HepG2 (cell line): ENCODE measurements around the gene WBP1. TPM values are rescaled to one million over a fixed set of nuclear protein-coding genes. Genes with fewer than 3 reads are reported as not detected.

Experiments
- ADNP ChIP-seq: sonication (generic); formaldehyde crosslinking; IDR thresholded peaks from 2 replicates; pipeline ENCODE4 v1.4.0; 2020; ENCODE audit warnings: missing genetic modification reagents
- DNMT1 ChIP-seq: sonication (generic); formaldehyde crosslinking; IDR thresholded peaks from 2 replicates; pipeline ENCODE4 v1.5.1; 2020; ENCODE audit warnings: mild to moderate bottlenecking, missing genetic modification reagents
- FOXM1 ChIP-seq: sonication (generic); formaldehyde crosslinking; IDR thresholded peaks from 2 replicates; pipeline ENCODE4 v1.5.0; 2020; ENCODE audit warnings: missing genetic modification reagents
- GLI4 ChIP-seq: sonication (generic); formaldehyde crosslinking; IDR thresholded peaks from 2 replicates; pipeline ENCODE4 v1.5.1; 2020; ENCODE audit warnings: missing genetic modification reagents, mild to moderate bottlenecking, moderate library complexity, borderline replicate concordance
- IRF2 ChIP-seq: IDR thresholded peaks from 2 replicates; pipeline ENCODE4 v1.6.1; 2018; ENCODE audit warnings: missing genetic modification reagents, missing compliant biosample characterization
- KDM1A ChIP-seq: IDR thresholded peaks from 2 replicates; pipeline ENCODE4 v1.6.1; 2016; ENCODE audit warnings: missing compliant biosample characterization
- PHF20 ChIP-seq: sonication (generic); formaldehyde crosslinking; IDR thresholded peaks from 2 replicates; pipeline ENCODE4 v1.5.0; 2020; ENCODE audit warnings: mild to moderate bottlenecking, missing genetic modification reagents
- REPIN1 ChIP-seq: sonication (generic); formaldehyde crosslinking; IDR thresholded peaks from 2 replicates; pipeline ENCODE4 v1.8.0; 2022; ENCODE audit warnings: missing genetic modification reagents, low read depth, mild to moderate bottlenecking, borderline replicate concordance
- SAP130 ChIP-seq: IDR thresholded peaks from 2 replicates; pipeline ENCODE4 v1.6.1; 2016; ENCODE audit warnings: low read depth
- SIX1 ChIP-seq: sonication (generic); formaldehyde crosslinking; IDR thresholded peaks from 2 replicates; pipeline ENCODE4 v1.4.0; 2020; ENCODE audit warnings: missing genetic modification reagents, borderline replicate concordance
- TCF7L2 ChIP-seq: IDR thresholded peaks from 2 replicates; pipeline ENCODE4 v1.6.1; 2011; ENCODE audit warnings: mild to moderate bottlenecking, low read depth, low read length, moderate library complexity
- ZNF121 ChIP-seq: sonication (generic); formaldehyde crosslinking; IDR thresholded peaks from 2 replicates; pipeline ENCODE4 v1.5.0; 2020; ENCODE audit warnings: mild to moderate bottlenecking, missing genetic modification reagents
- ZNF224 ChIP-seq: sonication (generic); formaldehyde crosslinking; IDR thresholded peaks from 2 replicates; pipeline ENCODE4 v1.5.0; 2020; ENCODE audit warnings: mild to moderate bottlenecking, missing genetic modification reagents
- ZNF446 ChIP-seq: sonication (generic); formaldehyde crosslinking; IDR thresholded peaks from 2 replicates; pipeline ENCODE4 v1.5.0; 2020; ENCODE audit warnings: mild to moderate bottlenecking, missing genetic modification reagents
- ZNF501 ChIP-seq: sonication (generic); formaldehyde crosslinking; IDR thresholded peaks from 2 replicates; pipeline ENCODE4 v1.5.1; 2020; ENCODE audit warnings: mild to moderate bottlenecking, moderate library complexity, missing genetic modification reagents
- ZNF615 ChIP-seq: sonication (generic); formaldehyde crosslinking; IDR thresholded peaks from 2 replicates; pipeline ENCODE4 v1.5.0; 2020; ENCODE audit warnings: mild to moderate bottlenecking, missing genetic modification reagents, borderline replicate concordance
- ZNF781 ChIP-seq: sonication (generic); formaldehyde crosslinking; IDR thresholded peaks from 2 replicates; pipeline ENCODE4 v1.5.1; 2020; ENCODE audit warnings: borderline replicate concordance, mild to moderate bottlenecking, missing genetic modification reagents; ENCODE audit errors: not compliant biosample characterization
- polyA plus RNA-seq, 8 experiments: library from polyadenylated mRNA; depleted of rRNA in 3 of 8; stranded (reverse) in 7 of 8; unstranded in 1 of 8; fragments of >200 nt; fragmentation: Illumina TruSeq in 4 of 8; extraction: Trizol in 4 of 8; gene quantifications; 2 replicates each; pipeline versions ENCODE4 v1.2.1 to v1.2.3, GENCODE V29; 2011 to 2016; ENCODE audit warnings: low read depth in 4 of 8, missing spikeins in 1 of 8, mixed read lengths in 1 of 8; ENCODE audit not compliant: insufficient read depth in 1 of 8
- total RNA-seq, 5 experiments: library from RNA; depleted of rRNA; stranded (reverse); fragments of >200 nt; fragmentation: Illumina TruSeq; extraction: Trizol; gene quantifications; 2 replicates each; pipeline ENCODE4 v1.2.3, GENCODE V29; 2016; ENCODE audit warnings: low read depth in 1 of 5
- TF ChIP-seq, protein P1 (sequence below): sonication (generic); formaldehyde crosslinking; IDR thresholded peaks from 2 replicates; pipeline ENCODE4 v1.5.0; 2020; ENCODE audit warnings: mild to moderate bottlenecking, missing genetic modification reagents
- TF ChIP-seq, protein P2 (sequence below): sonication (generic); formaldehyde crosslinking; conservative IDR thresholded peaks from 2 replicates; pipeline ENCODE4 v1.8.0; 2022; ENCODE audit warnings: low read depth, missing genetic modification reagents
- TF ChIP-seq, protein P3 (sequence below): sonication (generic); formaldehyde crosslinking; IDR thresholded peaks from 2 replicates; pipeline ENCODE4 v1.4.0; 2020; ENCODE audit warnings: mild to moderate bottlenecking, missing genetic modification reagents
- TF ChIP-seq, protein P4 (sequence below): sonication (generic); IDR thresholded peaks from 2 replicates; pipeline ENCODE4 v1.6.1; 2016; ENCODE audit warnings: low read depth, borderline replicate concordance
- TF ChIP-seq, protein P5 (sequence below): sonication (generic); formaldehyde crosslinking; IDR thresholded peaks from 2 replicates; pipeline ENCODE4 v1.5.0; 2020; ENCODE audit warnings: mild to moderate bottlenecking, missing genetic modification reagents

Gene WBP1
- total and polyA plus RNA-seq, 2 of the 13 experiments (the other 11 are each of a cell fraction or from before 2014, with no cell fraction given): 38.8 to 85.7 TPM

DNA sequence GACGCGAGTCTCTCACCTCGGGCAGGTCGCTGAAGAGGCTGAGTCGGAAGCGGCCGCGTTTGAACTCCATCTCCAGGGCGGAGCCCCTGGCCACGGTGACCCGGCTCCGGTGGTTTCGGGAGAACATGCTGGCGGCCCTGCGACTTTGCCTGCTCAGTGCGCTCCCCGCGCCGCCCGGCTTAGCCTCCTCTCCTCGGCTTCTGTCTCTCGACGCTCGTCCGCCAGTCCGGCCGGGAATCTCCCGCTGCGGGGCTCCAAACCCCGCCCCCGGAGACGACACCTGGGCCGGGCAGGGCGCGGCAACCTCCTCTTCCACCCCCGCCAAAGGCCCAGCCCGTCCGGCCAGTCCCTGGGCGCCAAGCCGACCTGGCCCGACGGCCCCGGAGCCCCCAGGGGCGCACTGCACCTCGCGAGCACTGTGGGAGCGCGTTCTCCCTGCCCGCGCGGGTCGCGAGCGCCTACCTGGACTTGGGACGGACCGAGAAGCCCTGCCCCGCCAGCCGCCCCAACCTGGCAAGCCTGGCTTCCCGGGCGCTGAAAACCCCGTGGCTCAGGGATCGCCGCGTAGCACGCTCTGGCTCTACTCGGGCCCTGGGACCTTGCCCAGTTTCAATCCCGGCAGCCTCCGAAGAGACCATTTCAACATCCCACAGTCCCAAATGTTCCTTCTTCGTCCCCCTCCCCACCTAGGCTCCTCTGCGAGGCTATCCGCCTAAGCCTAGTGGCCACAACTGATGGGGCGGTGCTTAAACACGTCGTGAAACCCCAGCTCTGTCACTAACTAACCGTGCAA is 16.4 kb upstream of the WBP1 start, which contains the start of gene RTKN (continued):
- TF ChIP-seq, protein P1, sequence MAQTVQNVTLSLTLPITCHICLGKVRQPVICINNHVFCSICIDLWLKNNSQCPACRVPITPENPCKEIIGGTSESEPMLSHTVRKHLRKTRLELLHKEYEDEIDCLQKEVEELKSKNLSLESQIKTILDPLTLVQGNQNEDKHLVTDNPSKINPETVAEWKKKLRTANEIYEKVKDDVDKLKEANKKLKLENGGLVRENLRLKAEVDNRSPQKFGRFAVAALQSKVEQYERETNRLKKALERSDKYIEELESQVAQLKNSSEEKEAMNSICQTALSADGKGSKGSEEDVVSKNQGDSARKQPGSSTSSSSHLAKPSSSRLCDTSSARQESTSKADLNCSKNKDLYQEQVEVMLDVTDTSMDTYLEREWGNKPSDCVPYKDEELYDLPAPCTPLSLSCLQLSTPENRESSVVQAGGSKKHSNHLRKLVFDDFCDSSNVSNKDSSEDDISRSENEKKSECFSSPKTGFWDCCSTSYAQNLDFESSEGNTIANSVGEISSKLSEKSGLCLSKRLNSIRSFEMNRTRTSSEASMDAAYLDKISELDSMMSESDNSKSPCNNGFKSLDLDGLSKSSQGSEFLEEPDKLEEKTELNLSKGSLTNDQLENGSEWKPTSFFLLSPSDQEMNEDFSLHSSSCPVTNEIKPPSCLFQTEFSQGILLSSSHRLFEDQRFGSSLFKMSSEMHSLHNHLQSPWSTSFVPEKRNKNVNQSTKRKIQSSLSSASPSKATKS: no peak
- TF ChIP-seq ZNF501: peak; percentile 65
- no peak for TF ChIP-seq KDM1A (CRISPR knock-in tag)
- peak; percentile 89; the same call in 1 of the 2 replicates for TF ChIP-seq ZNF446 (CRISPR knock-in tag)
- peak; percentile 69 for TF ChIP-seq ZNF121 (CRISPR knock-in tag)
- TF ChIP-seq ZNF224 (CRISPR knock-in tag): peak; percentile 23; the same call in 1 of the 2 replicates
- TF ChIP-seq SAP130: peak; percentile 93
- TF ChIP-seq SIX1: peak; percentile 47; the same call in 1 of the 2 replicates
- no peak; the same call in 1 of the 2 replicates for TF ChIP-seq IRF2 (CRISPR knock-in tag)
- TF ChIP-seq, protein P2, sequence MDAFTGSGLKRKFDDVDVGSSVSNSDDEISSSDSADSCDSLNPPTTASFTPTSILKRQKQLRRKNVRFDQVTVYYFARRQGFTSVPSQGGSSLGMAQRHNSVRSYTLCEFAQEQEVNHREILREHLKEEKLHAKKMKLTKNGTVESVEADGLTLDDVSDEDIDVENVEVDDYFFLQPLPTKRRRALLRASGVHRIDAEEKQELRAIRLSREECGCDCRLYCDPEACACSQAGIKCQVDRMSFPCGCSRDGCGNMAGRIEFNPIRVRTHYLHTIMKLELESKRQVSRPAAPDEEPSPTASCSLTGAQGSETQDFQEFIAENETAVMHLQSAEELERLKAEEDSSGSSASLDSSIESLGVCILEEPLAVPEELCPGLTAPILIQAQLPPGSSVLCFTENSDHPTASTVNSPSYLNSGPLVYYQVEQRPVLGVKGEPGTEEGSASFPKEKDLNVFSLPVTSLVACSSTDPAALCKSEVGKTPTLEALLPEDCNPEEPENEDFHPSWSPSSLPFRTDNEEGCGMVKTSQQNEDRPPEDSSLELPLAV: no peak
- TF ChIP-seq REPIN1 (CRISPR knock-in tag): peak; percentile 60; the same call in 1 of the 2 replicates
- TF ChIP-seq TCF7L2: no peak
- 0 out of 2 replicates have a peak, but pooled peaks have one; percentile 12 for TF ChIP-seq ADNP (CRISPR knock-in tag)
- TF ChIP-seq ZNF781: peak; percentile 77
- peak; percentile 83; the same call in 1 of the 2 replicates for TF ChIP-seq FOXM1
- TF ChIP-seq GLI4 (CRISPR knock-in tag): peak; percentile 96; the same call in 1 of the 2 replicates
- peak; percentile 56 for TF ChIP-seq PHF20 (CRISPR knock-in tag)
- TF ChIP-seq, protein P3, sequence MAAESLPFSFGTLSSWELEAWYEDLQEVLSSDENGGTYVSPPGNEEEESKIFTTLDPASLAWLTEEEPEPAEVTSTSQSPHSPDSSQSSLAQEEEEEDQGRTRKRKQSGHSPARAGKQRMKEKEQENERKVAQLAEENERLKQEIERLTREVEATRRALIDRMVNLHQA (CRISPR knock-in tag): no peak
- peak; percentile 86 for TF ChIP-seq DNMT1 (CRISPR knock-in tag)
- TF ChIP-seq, protein P4, sequence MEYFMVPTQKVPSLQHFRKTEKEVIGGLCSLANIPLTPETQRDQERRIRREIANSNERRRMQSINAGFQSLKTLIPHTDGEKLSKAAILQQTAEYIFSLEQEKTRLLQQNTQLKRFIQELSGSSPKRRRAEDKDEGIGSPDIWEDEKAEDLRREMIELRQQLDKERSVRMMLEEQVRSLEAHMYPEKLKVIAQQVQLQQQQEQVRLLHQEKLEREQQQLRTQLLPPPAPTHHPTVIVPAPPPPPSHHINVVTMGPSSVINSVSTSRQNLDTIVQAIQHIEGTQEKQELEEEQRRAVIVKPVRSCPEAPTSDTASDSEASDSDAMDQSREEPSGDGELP: 0 out of 2 replicates have a peak, but pooled peaks have one; percentile 28
- TF ChIP-seq ZNF615 (CRISPR knock-in tag): no peak
- TF ChIP-seq, protein P5, sequence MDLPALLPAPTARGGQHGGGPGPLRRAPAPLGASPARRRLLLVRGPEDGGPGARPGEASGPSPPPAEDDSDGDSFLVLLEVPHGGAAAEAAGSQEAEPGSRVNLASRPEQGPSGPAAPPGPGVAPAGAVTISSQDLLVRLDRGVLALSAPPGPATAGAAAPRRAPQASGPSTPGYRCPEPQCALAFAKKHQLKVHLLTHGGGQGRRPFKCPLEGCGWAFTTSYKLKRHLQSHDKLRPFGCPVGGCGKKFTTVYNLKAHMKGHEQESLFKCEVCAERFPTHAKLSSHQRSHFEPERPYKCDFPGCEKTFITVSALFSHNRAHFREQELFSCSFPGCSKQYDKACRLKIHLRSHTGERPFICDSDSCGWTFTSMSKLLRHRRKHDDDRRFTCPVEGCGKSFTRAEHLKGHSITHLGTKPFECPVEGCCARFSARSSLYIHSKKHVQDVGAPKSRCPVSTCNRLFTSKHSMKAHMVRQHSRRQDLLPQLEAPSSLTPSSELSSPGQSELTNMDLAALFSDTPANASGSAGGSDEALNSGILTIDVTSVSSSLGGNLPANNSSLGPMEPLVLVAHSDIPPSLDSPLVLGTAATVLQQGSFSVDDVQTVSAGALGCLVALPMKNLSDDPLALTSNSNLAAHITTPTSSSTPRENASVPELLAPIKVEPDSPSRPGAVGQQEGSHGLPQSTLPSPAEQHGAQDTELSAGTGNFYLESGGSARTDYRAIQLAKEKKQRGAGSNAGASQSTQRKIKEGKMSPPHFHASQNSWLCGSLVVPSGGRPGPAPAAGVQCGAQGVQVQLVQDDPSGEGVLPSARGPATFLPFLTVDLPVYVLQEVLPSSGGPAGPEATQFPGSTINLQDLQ (CRISPR knock-in tag): peak; percentile 96
